ENCODE measurements around the gene FRS3. TPM values are rescaled to one million over a fixed set of nuclear protein-coding genes. Genes with fewer than 3 reads are reported as not detected.

Gene FRS3
- total and polyA plus RNA-seq, 8 donors, result 5.3 to 10.9 (median 9.0) TPM

DNA sequence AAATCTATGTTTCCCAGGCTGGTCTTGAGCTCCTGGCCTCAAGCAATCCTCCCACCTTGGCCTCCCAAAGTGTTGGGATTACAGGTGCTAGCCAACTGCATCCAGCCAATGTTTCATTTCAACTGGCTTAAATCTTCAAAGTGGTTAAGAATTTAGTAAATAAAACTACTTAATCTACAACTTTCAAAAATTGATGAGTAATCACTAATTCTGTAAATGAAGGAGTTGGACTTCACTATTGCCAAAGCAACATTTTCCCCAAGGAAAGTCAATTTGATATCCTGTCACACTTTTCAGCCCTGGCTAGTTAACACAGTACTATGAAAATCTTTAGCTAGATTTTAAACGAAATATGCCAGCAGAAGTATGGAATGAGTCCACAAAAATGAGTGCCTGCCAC lies 11.6 kb upstream of the FRS3 start:
- no peak overlapping the region for H3K4me3 ChIP-seq
- peaks cover 0 to 67% of the 10 kb centered on the region in 2 donors for H3K36me3 ChIP-seq
- H3K27me3 ChIP-seq, result no peaks in the 10 kb centered on the region
- no peaks in the 10 kb centered on the region for H3K9me3 ChIP-seq
- H3K27ac ChIP-seq, result no peak overlapping the region
- H3K4me1 ChIP-seq, result peaks cover 0 to 20% of the 10 kb centered on the region in 2 donors
- DNase-seq (no peak), ATAC-seq (no peak)
- intact Hi-C loops (cut with DNase I), result no loop called here
- TF ChIP-seq, protein P1, sequence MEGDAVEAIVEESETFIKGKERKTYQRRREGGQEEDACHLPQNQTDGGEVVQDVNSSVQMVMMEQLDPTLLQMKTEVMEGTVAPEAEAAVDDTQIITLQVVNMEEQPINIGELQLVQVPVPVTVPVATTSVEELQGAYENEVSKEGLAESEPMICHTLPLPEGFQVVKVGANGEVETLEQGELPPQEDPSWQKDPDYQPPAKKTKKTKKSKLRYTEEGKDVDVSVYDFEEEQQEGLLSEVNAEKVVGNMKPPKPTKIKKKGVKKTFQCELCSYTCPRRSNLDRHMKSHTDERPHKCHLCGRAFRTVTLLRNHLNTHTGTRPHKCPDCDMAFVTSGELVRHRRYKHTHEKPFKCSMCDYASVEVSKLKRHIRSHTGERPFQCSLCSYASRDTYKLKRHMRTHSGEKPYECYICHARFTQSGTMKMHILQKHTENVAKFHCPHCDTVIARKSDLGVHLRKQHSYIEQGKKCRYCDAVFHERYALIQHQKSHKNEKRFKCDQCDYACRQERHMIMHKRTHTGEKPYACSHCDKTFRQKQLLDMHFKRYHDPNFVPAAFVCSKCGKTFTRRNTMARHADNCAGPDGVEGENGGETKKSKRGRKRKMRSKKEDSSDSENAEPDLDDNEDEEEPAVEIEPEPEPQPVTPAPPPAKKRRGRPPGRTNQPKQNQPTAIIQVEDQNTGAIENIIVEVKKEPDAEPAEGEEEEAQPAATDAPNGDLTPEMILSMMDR (IDR thresholded peaks at IDR 0.05), result no peak

DNA sequence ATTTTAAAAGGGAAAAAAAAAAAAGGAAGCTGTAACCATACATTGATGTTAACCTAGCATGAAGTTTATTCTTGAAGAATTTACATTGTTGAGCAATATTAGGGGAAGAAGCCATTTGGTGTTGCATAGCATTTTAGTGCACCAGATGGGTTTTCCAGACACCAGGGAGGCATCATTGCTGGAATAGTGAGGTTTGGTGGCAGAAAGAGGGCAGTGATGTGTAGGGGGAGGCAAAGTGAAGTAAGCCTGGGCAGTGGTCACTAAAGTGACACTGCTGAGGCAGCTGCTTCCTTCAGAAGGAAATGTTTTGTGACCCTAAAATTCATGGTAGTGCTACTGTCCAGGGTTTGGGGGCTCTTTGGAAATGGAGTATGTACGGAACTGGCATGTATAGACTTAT lies 10.3 kb upstream of the FRS3 start:
- intact Hi-C loops (cut with DNase I), result no loop called here
- TF ChIP-seq, protein P1 (IDR thresholded peaks at IDR 0.05), result no peak

DNA sequence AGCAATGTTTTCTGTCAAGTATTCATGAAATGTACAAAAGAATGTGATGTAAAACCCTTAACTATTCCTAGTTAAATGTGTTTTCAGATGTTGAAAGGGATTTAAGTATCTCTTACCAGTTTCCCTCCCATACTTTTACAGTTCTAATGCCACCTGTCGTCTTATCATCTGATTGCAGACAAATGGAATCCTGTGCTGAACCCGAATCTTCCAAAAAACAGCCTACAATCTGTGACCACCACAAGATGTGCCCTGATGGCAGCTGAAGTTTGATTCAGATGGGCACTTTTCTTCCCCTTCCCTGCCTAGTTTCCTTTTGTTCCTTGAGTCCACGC lies 9.7 kb upstream of the FRS3 start:
- intact Hi-C loops (cut with DNase I), result no loop called here
- Histone ChIP-seq H3K9me3 (no peaks in the 10 kb centered on the region), H3K4me1 (peaks cover 9 to 40% of the 10 kb centered on the region in 2 donors), H3K27ac (peak overlapping the region in 1 of 2 donors; percentile 10), H3K36me3 (peaks cover 0 to 49% of the 10 kb centered on the region in 2 donors), H3K27me3 (no peaks in the 10 kb centered on the region), H3K4me3 (no peak overlapping the region)
- DNase-seq (no peak), ATAC-seq (no peak)
- TF ChIP-seq, protein P1 (IDR thresholded peaks at IDR 0.05), result no peak

More for the DNA sequence above, 10.3 kb upstream of the FRS3 start:
- no peak overlapping the region for H3K4me3 ChIP-seq
- H3K9me3 ChIP-seq, result no peaks in the 10 kb centered on the region
- H3K27ac ChIP-seq, result no peak overlapping the region
- H3K4me1 ChIP-seq, result peaks cover 9 to 33% of the 10 kb centered on the region in 2 donors
- DNase-seq, result no peak
- H3K36me3 ChIP-seq, result peaks cover 0 to 55% of the 10 kb centered on the region in 2 donors
- ATAC-seq, result no peak
- no peaks in the 10 kb centered on the region for H3K27me3 ChIP-seq

DNA sequence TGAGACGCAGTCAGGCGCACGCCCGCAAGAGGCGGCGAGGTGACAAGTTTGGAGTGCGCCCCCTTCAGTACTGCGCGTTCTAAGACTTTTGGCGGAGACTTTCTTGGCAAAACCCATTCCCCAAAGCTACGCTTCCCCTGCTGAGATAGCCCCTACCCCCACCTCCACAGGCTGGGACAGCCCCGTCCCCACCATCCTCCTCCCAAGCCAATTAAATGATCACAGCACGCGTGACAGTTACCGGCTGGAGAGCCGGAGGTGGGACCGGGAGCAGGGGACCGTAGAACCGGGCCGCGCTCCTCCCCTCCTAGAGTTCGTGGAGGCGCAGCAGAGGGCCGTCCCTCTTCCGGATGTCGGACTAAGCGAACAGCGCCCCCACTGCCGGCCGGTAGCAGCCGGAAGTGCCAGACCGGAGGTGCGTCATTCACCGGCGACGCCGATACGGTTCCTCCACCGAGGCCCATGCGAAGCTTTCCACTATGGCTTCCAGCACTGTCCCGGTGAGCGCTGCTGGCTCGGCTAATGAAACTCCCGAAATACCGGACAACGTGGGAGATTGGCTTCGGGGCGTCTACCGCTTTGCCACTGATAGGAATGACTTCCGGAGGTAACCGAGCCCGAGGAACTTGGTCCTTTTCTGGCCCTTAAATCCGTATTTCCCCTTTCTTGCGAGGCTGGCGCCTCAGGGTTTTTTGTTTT lies 7.7 kb upstream of the FRS3 start, which contains the start of gene TOMM6:
TOMM6 (plus strand) TSS at position 476 of the 699 bp plus-strand sequence; CDS start at position 480, 4 bp downstream.
- Histone ChIP-seq H3K27ac (peak within 1 kb of the TSS; percentile 95 to 97), H3K36me3 (peaks cover 0 to 34% of the 10 kb centered on the region in 2 donors), H3K27me3 (no peaks in the 10 kb centered on the region), H3K4me3 (peak within 1 kb of the TSS; percentile 69 to 87), H3K4me1 (peaks cover 9 to 53% of the 10 kb centered on the region in 2 donors), H3K9me3 (no peaks in the 10 kb centered on the region)
- DNase-seq (peak; percentile 96 to 99 (median 97)), ATAC-seq (peak; percentile 86)
- intact Hi-C loops (cut with DNase I), result no loop called here
- TF ChIP-seq, protein P1 (IDR thresholded peaks at IDR 0.05), result peak; percentile 83 to 98

DNA sequence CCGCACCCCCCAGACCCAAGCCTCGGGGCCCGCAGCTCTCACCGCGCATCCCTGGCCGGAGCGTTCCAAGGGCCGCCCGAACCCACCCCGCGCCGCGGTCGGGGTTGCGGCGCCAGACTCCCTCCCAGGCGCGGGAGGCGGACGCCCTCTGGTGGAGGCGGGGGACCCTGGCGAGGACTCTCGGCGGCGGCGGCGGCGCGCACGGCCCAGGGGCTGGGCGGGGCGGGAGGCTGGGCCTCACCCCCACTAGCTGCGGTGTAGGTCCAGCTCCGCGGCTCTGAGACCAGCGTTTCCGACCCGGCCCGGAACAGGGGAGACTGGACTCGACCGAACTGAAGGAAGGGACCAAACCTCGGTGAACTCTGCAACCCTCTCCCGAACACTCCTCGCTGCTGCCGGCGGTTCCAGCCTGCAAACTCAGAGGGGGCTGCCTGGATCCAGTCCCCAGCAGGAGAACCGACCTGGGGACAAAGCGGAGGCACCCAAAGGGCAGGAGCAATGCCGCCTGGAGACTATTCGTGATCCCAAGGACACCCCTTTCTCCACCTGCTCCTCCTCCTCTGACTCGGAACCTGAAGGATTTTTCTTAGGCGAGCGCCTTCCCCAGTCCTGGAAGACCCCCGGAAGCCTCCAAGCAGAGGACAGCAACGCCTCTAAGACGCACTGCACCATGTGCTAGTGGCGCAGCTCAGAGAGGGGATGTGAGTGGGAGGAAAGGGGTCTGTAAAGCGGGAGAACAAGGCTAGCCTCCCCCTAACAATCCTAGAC lies 6.9 kb upstream of the FRS3 start:
- Histone ChIP-seq H3K4me1 (peaks cover 9 to 57% of the 10 kb centered on the region in 2 donors), H3K4me3 (peak overlapping the region; percentile 69 to 87), H3K27me3 (no peaks in the 10 kb centered on the region), H3K36me3 (peaks cover 0 to 27% of the 10 kb centered on the region in 2 donors), H3K9me3 (no peaks in the 10 kb centered on the region), H3K27ac (peak overlapping the region; percentile 95 to 97)
- TF ChIP-seq, protein P1 (IDR thresholded peaks at IDR 0.05), result peak; percentile 73 to 95
- intact Hi-C loops (cut with DNase I), result no loop called here
- DNase-seq, result peak; percentile 85 to 99 (median 89)
- ATAC-seq, result peak; percentile 88

Data from left lung (tissue), 10 donors.